IMR-90 (cell line): ENCODE data around the gene SYP.

Experiments
- CHD1 ChIP-seq: IDR thresholded peaks from 2 replicates; pipeline ENCODE4 v1.6.1; 2012; ENCODE audit warnings: low read depth, low read length, improper control_type of control experiment
- MAFK ChIP-seq: IDR thresholded peaks from 2 replicates; pipeline ENCODE4 v1.6.1; 2012; ENCODE audit warnings: low read depth, low read length, improper control_type of control experiment
- POLR2A ChIP-seq: IDR thresholded peaks from 2 replicates; pipeline ENCODE4 v1.6.1; 2012; ENCODE audit warnings: mild to moderate bottlenecking, low read depth, low read length
- RAD21 ChIP-seq: IDR thresholded peaks from 2 replicates; pipeline ENCODE4 v1.6.1; 2012; ENCODE audit warnings: low read length, improper control_type of control experiment
- SMC3 ChIP-seq: fragments of 150-350 bp; IDR thresholded peaks from 2 replicates; pipeline ENCODE4 v1.6.1; 2016; ENCODE audit warnings: low read depth, mild to moderate bottlenecking, antibody characterized with exemption, low read length, moderate library complexity
- TF ChIP-seq, protein P1 (sequence below): conservative IDR thresholded peaks from 2 replicates; pipeline ENCODE4 v1.5.1; 2012; ENCODE audit warnings: mild to moderate bottlenecking, low read depth, low read length, improper control_type of control experiment
- TF ChIP-seq, protein P2 (sequence below): fragments of 150-350 bp; IDR thresholded peaks from 2 replicates; pipeline ENCODE4 v1.6.1; 2017; ENCODE audit warnings: mild to moderate bottlenecking, antibody characterized with exemption, low read length, low read depth

DNA sequence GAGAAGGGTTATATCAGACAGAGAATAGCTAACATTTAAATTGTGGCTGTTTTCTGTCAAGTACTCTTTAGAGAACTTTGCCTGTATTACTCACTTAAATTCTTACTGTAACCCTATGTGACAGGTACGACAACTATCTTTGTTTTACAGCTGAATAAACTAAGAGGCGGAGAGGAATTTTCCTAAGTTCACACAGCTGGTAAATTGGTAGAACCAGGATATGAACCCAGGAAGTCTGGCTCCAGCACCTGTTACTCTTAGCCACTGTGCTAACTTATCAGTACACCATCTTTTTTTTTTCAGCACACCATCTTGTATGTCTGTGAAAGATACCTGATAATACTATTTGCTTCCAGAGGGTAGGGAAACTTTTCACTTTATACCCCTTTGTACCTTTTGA is 2.0 kb upstream of the SYP start:
- TF ChIP-seq, protein P1, sequence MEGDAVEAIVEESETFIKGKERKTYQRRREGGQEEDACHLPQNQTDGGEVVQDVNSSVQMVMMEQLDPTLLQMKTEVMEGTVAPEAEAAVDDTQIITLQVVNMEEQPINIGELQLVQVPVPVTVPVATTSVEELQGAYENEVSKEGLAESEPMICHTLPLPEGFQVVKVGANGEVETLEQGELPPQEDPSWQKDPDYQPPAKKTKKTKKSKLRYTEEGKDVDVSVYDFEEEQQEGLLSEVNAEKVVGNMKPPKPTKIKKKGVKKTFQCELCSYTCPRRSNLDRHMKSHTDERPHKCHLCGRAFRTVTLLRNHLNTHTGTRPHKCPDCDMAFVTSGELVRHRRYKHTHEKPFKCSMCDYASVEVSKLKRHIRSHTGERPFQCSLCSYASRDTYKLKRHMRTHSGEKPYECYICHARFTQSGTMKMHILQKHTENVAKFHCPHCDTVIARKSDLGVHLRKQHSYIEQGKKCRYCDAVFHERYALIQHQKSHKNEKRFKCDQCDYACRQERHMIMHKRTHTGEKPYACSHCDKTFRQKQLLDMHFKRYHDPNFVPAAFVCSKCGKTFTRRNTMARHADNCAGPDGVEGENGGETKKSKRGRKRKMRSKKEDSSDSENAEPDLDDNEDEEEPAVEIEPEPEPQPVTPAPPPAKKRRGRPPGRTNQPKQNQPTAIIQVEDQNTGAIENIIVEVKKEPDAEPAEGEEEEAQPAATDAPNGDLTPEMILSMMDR, result no peak
- TF ChIP-seq POLR2A, result no peak
- TF ChIP-seq, protein P2, sequence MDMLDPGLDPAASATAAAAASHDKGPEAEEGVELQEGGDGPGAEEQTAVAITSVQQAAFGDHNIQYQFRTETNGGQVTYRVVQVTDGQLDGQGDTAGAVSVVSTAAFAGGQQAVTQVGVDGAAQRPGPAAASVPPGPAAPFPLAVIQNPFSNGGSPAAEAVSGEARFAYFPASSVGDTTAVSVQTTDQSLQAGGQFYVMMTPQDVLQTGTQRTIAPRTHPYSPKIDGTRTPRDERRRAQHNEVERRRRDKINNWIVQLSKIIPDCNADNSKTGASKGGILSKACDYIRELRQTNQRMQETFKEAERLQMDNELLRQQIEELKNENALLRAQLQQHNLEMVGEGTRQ, result no peak
- TF ChIP-seq RAD21, result no peak
- TF ChIP-seq MAFK, result no peak
- TF ChIP-seq CHD1, result no peak
- TF ChIP-seq SMC3, result no peak
